Measurements from ENCODE around the gene ANAPC7.

Gene ANAPC7

GRCh38 chr12:110349096-110349495 lies 54.4 kb downstream of the ANAPC7 start:
- H3K27me3 ChIP-seq (ENCODE audit: control insufficient read depth, insufficient read depth, low read length): no peaks in the 10 kb centered on the region
- H3K9me3 ChIP-seq (ENCODE audit: control insufficient read depth, low read length): no peaks in the 10 kb centered on the region
- no peak overlapping the region for H3K9ac ChIP-seq
- H3K4me1 ChIP-seq: peaks cover 3% of the 10 kb centered on the region
- H3K4me3 ChIP-seq (ENCODE audit: low read depth, low read length): no peak overlapping the region
- no peak overlapping the region for H3K4me2 ChIP-seq (ENCODE audit: low read length)
- H3K79me2 ChIP-seq: no peaks in the 10 kb centered on the region
- no peaks in the 10 kb centered on the region for H3K36me3 ChIP-seq (ENCODE audit: control insufficient read depth, insufficient read depth, low read length)
- no peak overlapping the region for H2AFZ ChIP-seq
- no peak overlapping the region for H3K27ac ChIP-seq
- no peak for TF ChIP-seq CTCF (IDR thresholded peaks at IDR 0.05)

- H3K4me1 ChIP-seq: peaks cover 3% of the 10 kb centered on the region
- H3K79me2 ChIP-seq: no peaks in the 10 kb centered on the region
- no peaks in the 10 kb centered on the region for H3K9me3 ChIP-seq (ENCODE audit: control insufficient read depth, low read length)
- no peak overlapping the region for H2AFZ ChIP-seq
- no peaks in the 10 kb centered on the region for H3K36me3 ChIP-seq (ENCODE audit: control insufficient read depth, insufficient read depth, low read length)
- no peak for TF ChIP-seq CTCF (IDR thresholded peaks at IDR 0.05)
- no peak overlapping the region for H3K27ac ChIP-seq
- no peak overlapping the region for H3K4me2 ChIP-seq (ENCODE audit: low read length)
- H3K4me3 ChIP-seq (ENCODE audit: low read depth, low read length): no peak overlapping the region
- H3K27me3 ChIP-seq (ENCODE audit: control insufficient read depth, insufficient read depth, low read length): no peaks in the 10 kb centered on the region
- H3K9ac ChIP-seq: no peak overlapping the region
These were observed 55.0 kb downstream of the ANAPC7 start for GRCh38 chr12:110348431-110349059.

- no peaks in the 10 kb centered on the region for H3K36me3 ChIP-seq (ENCODE audit: control insufficient read depth, insufficient read depth, low read length)
- H3K27ac ChIP-seq: no peak overlapping the region
- H3K9me3 ChIP-seq (ENCODE audit: control insufficient read depth, low read length): no peaks in the 10 kb centered on the region
- no peak for TF ChIP-seq CTCF (IDR thresholded peaks at IDR 0.05)
- H3K9ac ChIP-seq: no peak overlapping the region
- no peak overlapping the region for H2AFZ ChIP-seq
- peaks cover 3% of the 10 kb centered on the region for H3K4me1 ChIP-seq
- no peaks in the 10 kb centered on the region for H3K79me2 ChIP-seq
- no peak overlapping the region for H3K4me3 ChIP-seq (ENCODE audit: low read depth, low read length)
- no peaks in the 10 kb centered on the region for H3K27me3 ChIP-seq (ENCODE audit: control insufficient read depth, insufficient read depth, low read length)
- no peak overlapping the region for H3K4me2 ChIP-seq (ENCODE audit: low read length)
These were observed 55.7 kb downstream of the ANAPC7 start for GRCh38 chr12:110347767-110348166.

- H3K4me2 ChIP-seq (ENCODE audit: low read length): no peak overlapping the region
- no peak overlapping the region for H3K27ac ChIP-seq
- TF ChIP-seq CTCF (IDR thresholded peaks at IDR 0.05): no peak
- H2AFZ ChIP-seq: no peak overlapping the region
- H3K36me3 ChIP-seq (ENCODE audit: control insufficient read depth, insufficient read depth, low read length): no peaks in the 10 kb centered on the region
- no peak overlapping the region for H3K9ac ChIP-seq
- H3K27me3 ChIP-seq (ENCODE audit: control insufficient read depth, insufficient read depth, low read length): no peaks in the 10 kb centered on the region
- H3K4me3 ChIP-seq (ENCODE audit: low read depth, low read length): no peak overlapping the region
- no peaks in the 10 kb centered on the region for H3K9me3 ChIP-seq (ENCODE audit: control insufficient read depth, low read length)
- H3K4me1 ChIP-seq: peaks cover 3% of the 10 kb centered on the region
- H3K79me2 ChIP-seq: no peaks in the 10 kb centered on the region
These were observed 57.5 kb downstream of the ANAPC7 start for GRCh38 chr12:110345963-110346362.

- Histone ChIP-seq H3K4me3 (ENCODE audit: low read depth, low read length) (no peak overlapping the region), H3K27ac (no peak overlapping the region), H3K36me3 (ENCODE audit: control insufficient read depth, insufficient read depth, low read length) (no peaks in the 10 kb centered on the region), H3K4me2 (ENCODE audit: low read length) (peak overlapping the region; percentile 27), H3K79me2 (no peaks in the 10 kb centered on the region), H3K9me3 (ENCODE audit: control insufficient read depth, low read length) (no peaks in the 10 kb centered on the region), H2AFZ (no peak overlapping the region), H3K9ac (no peak overlapping the region), H3K27me3 (ENCODE audit: control insufficient read depth, insufficient read depth, low read length) (no peaks in the 10 kb centered on the region), H3K4me1 (peaks cover 3% of the 10 kb centered on the region)
- TF ChIP-seq CTCF (IDR thresholded peaks at IDR 0.05): no peak
These were observed 58.3 kb downstream of the ANAPC7 start for GRCh38 chr12:110345176-110345661.
